ENCODE results near the gene HOXA6. TPM values are rescaled to one million over a fixed set of nuclear protein-coding genes. Genes with fewer than 3 reads are reported as not detected.

Gene HOXA6
- polyA plus RNA-seq, 1 donor from 2014 or later: 0.39 TPM

GRCh38 chr7:27179503-27180430 is 32.2 kb upstream of the HOXA6 start:
- H3K27me3 Mint-ChIP-seq: peaks cover 43% of the 10 kb centered on the region
- peak overlapping the region in 2 of 3 donors; percentile 88 to 92 for H3K27ac Mint-ChIP-seq
- peaks cover 0 to 5% (median 0%) of the 10 kb centered on the region in 3 donors for H3K9me3 Mint-ChIP-seq
- H3K36me3 Mint-ChIP-seq: no peaks in the 10 kb centered on the region
- peak overlapping the region in 3 of 4 donors; percentile 67 to 75 (median 73) for H3K4me3 Mint-ChIP-seq
- H3K4me1 Mint-ChIP-seq: peaks cover 6 to 15% (median 11%) of the 10 kb centered on the region in 3 donors

GRCh38 chr7:27179030-27179429 is 31.5 kb upstream of the HOXA6 start:
- Mint-ChIP-seq H3K9me3 (peaks cover 0 to 4% (median 0%) of the 10 kb centered on the region in 3 donors), H3K27ac (peak overlapping the region in 2 of 3 donors; percentile 67 to 88), H3K36me3 (no peaks in the 10 kb centered on the region), H3K4me1 (peaks cover 4 to 12% (median 8%) of the 10 kb centered on the region in 3 donors), H3K4me3 (no peak overlapping the region), H3K27me3 (peaks cover 42% of the 10 kb centered on the region)

- Mint-ChIP-seq H3K4me1 (peaks cover 1 to 8% (median 8%) of the 10 kb centered on the region in 3 donors), H3K36me3 (no peaks in the 10 kb centered on the region), H3K9me3 (peaks cover 0 to 4% (median 0%) of the 10 kb centered on the region in 3 donors), H3K4me3 (peak overlapping the region in 1 of 4 donors; percentile 81), H3K27ac (peak overlapping the region in 2 of 3 donors; percentile 61 to 95), H3K27me3 (peaks cover 39% of the 10 kb centered on the region)
Observed at GRCh38 chr7:27178366-27178765, 30.8 kb upstream of the HOXA6 start.

- peaks cover 1 to 8% (median 8%) of the 10 kb centered on the region in 3 donors for H3K4me1 Mint-ChIP-seq
- H3K4me3 Mint-ChIP-seq: peak overlapping the region in 1 of 4 donors; percentile 81
- peaks cover 38% of the 10 kb centered on the region for H3K27me3 Mint-ChIP-seq
- peak overlapping the region in 2 of 3 donors; percentile 6 to 95 for H3K27ac Mint-ChIP-seq
- H3K36me3 Mint-ChIP-seq: no peaks in the 10 kb centered on the region
- peaks cover 0 to 4% (median 0%) of the 10 kb centered on the region in 3 donors for H3K9me3 Mint-ChIP-seq
Observed at GRCh38 chr7:27177795-27178320, 30.3 kb upstream of the HOXA6 start.

- H3K36me3 Mint-ChIP-seq: no peaks in the 10 kb centered on the region
- H3K27me3 Mint-ChIP-seq: peaks cover 37% of the 10 kb centered on the region
- H3K27ac Mint-ChIP-seq: peak overlapping the region in 1 of 3 donors; percentile 95
- H3K4me3 Mint-ChIP-seq: peak overlapping the region in 1 of 4 donors; percentile 81
- H3K4me1 Mint-ChIP-seq: peaks cover 4 to 10% (median 10%) of the 10 kb centered on the region in 3 donors
- H3K9me3 Mint-ChIP-seq: peaks cover 0 to 4% (median 0%) of the 10 kb centered on the region in 3 donors
Observed at GRCh38 chr7:27176962-27177794, 29.6 kb upstream of the HOXA6 start.

- Mint-ChIP-seq H3K4me1 (peaks cover 8 to 17% (median 14%) of the 10 kb centered on the region in 3 donors), H3K27me3 (peaks cover 44% of the 10 kb centered on the region), H3K27ac (peak overlapping the region in 1 of 3 donors; percentile 94), H3K36me3 (peaks cover 2% of the 10 kb centered on the region), H3K4me3 (peak overlapping the region in 1 of 4 donors; percentile 50), H3K9me3 (peaks cover 0 to 7% (median 0%) of the 10 kb centered on the region in 3 donors)
Observed at GRCh38 chr7:27176524-27176845, 28.9 kb upstream of the HOXA6 start.

GRCh38 chr7:27175626-27176523 is 28.3 kb upstream of the HOXA6 start:
- H3K27ac Mint-ChIP-seq: peak overlapping the region in 1 of 3 donors; percentile 94
- H3K4me3 Mint-ChIP-seq: peak overlapping the region in 1 of 4 donors; percentile 50
- peaks cover 8 to 20% (median 14%) of the 10 kb centered on the region in 3 donors for H3K4me1 Mint-ChIP-seq
- peaks cover 0 to 7% (median 0%) of the 10 kb centered on the region in 3 donors for H3K9me3 Mint-ChIP-seq
- peaks cover 2% of the 10 kb centered on the region for H3K36me3 Mint-ChIP-seq
- H3K27me3 Mint-ChIP-seq: peaks cover 44% of the 10 kb centered on the region

- H3K27me3 Mint-ChIP-seq: peaks cover 41% of the 10 kb centered on the region
Observed at GRCh38 chr7:27174874-27175625, 27.5 kb upstream of the HOXA6 start.

GRCh38 chr7:27173956-27174873 is 26.6 kb upstream of the HOXA6 start, which contains the start of gene HOXA10:
Gene HOXA10, minus strand, starts transcription at chr7:27174320. Its CDS starts 14 bp downstream, at chr7:27174306.
- Mint-ChIP-seq H3K27ac (peak within 1 kb of the TSS; percentile 86 to 98 (median 93)), H3K4me3 (peak within 1 kb of the TSS; percentile 54 to 75 (median 63)), H3K27me3 (peaks cover 34% of the 10 kb centered on the region), H3K9me3 (peaks cover 0 to 5% (median 0%) of the 10 kb centered on the region in 3 donors), H3K4me1 (peaks cover 7 to 20% (median 7%) of the 10 kb centered on the region in 3 donors), H3K36me3 (peaks cover 2% of the 10 kb centered on the region)

More at GRCh38 chr7:27174874-27175625, 27.5 kb upstream of the HOXA6 start:
- H3K4me1 Mint-ChIP-seq: peaks cover 8 to 20% (median 11%) of the 10 kb centered on the region in 3 donors
- H3K4me3 Mint-ChIP-seq: peak overlapping the region in 3 of 4 donors; percentile 52 to 75 (median 58)
- peak overlapping the region; percentile 86 to 94 (median 93) for H3K27ac Mint-ChIP-seq
- peaks cover 0 to 5% (median 0%) of the 10 kb centered on the region in 3 donors for H3K9me3 Mint-ChIP-seq
- H3K36me3 Mint-ChIP-seq: peaks cover 2% of the 10 kb centered on the region

GRCh38 chr7:27173511-27173955 is 26.0 kb upstream of the HOXA6 start:
- Mint-ChIP-seq H3K27ac (peak overlapping the region in 1 of 3 donors; percentile 92), H3K9me3 (peaks cover 0 to 8% (median 0%) of the 10 kb centered on the region in 3 donors), H3K4me1 (peaks cover 7 to 20% (median 10%) of the 10 kb centered on the region in 3 donors), H3K27me3 (peaks cover 40% of the 10 kb centered on the region), H3K36me3 (peaks cover 2% of the 10 kb centered on the region), H3K4me3 (peak overlapping the region in 2 of 4 donors; percentile 45 to 54)

GRCh38 chr7:27172823-27173510 is 25.4 kb upstream of the HOXA6 start:
- Mint-ChIP-seq H3K27ac (peak overlapping the region in 2 of 3 donors; percentile 92 to 98), H3K4me3 (peak overlapping the region in 2 of 4 donors; percentile 45 to 86)

More at GRCh38 chr7:27172823-27173510, 25.4 kb upstream of the HOXA6 start:
- Mint-ChIP-seq H3K36me3 (peaks cover 2% of the 10 kb centered on the region), H3K9me3 (peaks cover 0 to 8% (median 0%) of the 10 kb centered on the region in 3 donors), H3K4me1 (peaks cover 7 to 16% (median 10%) of the 10 kb centered on the region in 3 donors), H3K27me3 (peaks cover 44% of the 10 kb centered on the region)

All from IgD-negative memory B cell (primary cell).